Spleen (tissue), 7 donors: ENCODE measurements around the gene CIDEC.

Experiments used
- CTCF ChIP-seq, 11 experiments: fragments of 200-600 bp in 7 of 11; fragments of 450-650 bp in 4 of 11; sonication (generic) in 4 of 11; IDR thresholded peaks in 8 of 11; conservative IDR thresholded peaks in 3 of 11; 1 replicate in 7 of 11; 2 replicates in 4 of 11; pipeline versions ENCODE4 v1.4.0 to v1.8.0; 2016 to 2021; ENCODE audit warnings: antibody characterized with exemption in 11 of 11, inconsistent platforms in 4 of 11, mild to moderate bottlenecking in 1 of 11
- POLR2A ChIP-seq, 3 donors: fragments of 450-650 bp; IDR thresholded peaks; one replicate each; pipeline ENCODE4 v1.5.1; 2017; ENCODE audit warnings: antibody characterized with exemption in 3 of 3, mild to moderate bottlenecking in 1 of 3
- donor health status: DM: no; HTN: no; CAD: no; lungs with moderate emphysema.
- donor health status: DM: no; HTN: no; CAD: no.
- donor health status: DM: no; HTN: no; CAD: no.

- no peak for TF ChIP-seq POLR2A (IDR thresholded peaks at IDR 0.05)
- TF ChIP-seq CTCF (IDR thresholded peaks at IDR 0.05 in 8 of 11, conservative IDR thresholded peaks at IDR 0.05 in 3 of 11) = no peak
These were observed 31.8 kb upstream of the CIDEC start for GRCh38 chr3:9911863-9912262.
